GM12874 (cell line): ENCODE data around the gene EIF4B.

Experiments
- TF ChIP-seq, protein P1 (sequence below): IDR thresholded peaks from 2 replicates; pipeline ENCODE4 v1.5.1; 2011; ENCODE audit warnings: low read depth, mild to moderate bottlenecking, control low read depth, low read length, moderate library complexity; ENCODE audit not compliant: insufficient read depth

The EIF4B gene

DNA sequence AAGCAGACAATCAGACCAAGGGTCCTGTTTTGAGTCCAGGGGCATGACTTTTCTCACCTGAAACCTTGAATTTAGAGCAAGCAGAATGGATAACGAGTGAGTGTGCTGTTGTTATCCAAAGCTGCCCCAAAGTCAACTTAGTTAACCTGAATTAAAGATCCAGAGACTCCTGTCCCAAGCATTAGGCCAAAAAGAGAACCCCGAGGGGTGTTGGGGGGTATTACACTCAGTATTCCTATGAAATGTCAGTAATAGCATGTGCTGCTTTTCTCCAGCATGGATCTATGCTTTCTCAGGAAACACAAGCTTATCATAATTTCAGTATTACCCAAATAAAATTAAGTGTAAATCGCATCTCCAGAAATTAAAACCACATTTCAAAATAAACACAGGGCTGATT is 19.0 kb downstream of the EIF4B start:
- TF ChIP-seq, protein P1, sequence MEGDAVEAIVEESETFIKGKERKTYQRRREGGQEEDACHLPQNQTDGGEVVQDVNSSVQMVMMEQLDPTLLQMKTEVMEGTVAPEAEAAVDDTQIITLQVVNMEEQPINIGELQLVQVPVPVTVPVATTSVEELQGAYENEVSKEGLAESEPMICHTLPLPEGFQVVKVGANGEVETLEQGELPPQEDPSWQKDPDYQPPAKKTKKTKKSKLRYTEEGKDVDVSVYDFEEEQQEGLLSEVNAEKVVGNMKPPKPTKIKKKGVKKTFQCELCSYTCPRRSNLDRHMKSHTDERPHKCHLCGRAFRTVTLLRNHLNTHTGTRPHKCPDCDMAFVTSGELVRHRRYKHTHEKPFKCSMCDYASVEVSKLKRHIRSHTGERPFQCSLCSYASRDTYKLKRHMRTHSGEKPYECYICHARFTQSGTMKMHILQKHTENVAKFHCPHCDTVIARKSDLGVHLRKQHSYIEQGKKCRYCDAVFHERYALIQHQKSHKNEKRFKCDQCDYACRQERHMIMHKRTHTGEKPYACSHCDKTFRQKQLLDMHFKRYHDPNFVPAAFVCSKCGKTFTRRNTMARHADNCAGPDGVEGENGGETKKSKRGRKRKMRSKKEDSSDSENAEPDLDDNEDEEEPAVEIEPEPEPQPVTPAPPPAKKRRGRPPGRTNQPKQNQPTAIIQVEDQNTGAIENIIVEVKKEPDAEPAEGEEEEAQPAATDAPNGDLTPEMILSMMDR, result no peak

DNA sequence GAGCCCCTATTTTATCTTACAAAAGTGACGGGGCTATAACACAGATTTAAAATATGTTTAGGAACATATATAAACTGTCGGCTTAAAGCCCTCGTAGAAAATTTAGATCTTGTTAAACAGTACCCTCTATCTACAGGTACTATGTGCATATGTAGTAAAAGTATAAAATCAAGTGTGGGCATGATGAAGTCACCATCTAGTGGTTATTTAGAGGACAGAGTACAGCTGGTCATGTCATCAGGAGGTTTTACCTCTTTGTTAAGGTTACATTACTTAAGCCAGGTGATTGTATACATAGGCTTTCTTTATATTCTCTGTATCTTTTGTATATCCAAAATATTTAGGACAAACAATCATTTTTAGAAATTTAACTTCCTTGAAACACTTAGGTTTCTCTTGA is 25.4 kb downstream of the EIF4B start:
- TF ChIP-seq, protein P1, result no peak

DNA sequence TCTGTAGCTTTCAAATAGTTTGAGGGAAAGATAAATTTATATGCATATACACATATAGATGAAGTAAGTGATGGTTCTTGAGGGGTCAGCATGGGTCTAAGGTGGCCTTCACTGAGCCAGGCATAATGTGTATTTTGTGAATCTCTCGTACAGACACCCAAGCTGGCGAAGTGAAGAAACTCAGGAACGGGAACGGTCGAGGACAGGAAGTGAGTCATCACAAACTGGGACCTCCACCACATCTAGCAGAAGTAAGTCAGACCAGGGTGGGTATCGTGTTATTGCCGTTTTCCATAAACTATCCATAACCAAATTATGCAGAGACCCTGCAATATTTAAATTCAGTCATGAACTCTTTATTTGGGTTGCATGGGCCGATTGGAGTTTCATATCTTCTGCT is 28.2 kb downstream of the EIF4B start:
- TF ChIP-seq, protein P1, result no peak

DNA sequence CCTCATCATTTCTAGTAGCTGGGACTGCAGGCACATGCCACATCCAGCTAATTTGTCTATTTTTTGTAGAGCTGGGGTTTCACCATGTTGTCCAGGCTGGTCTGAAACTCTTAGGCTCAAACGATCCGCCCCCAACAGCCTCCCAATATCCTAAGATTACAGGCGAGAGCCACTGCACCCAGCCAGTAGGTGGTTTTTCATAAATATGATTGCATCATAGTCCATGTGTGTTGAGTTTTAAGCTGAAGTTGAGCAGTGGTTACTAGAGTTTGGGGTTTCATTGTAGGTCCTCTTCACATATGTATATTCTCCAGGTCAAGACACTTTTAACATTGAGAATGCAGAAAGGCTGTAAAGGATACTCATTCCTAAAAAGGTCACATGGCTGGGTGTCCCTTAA is 30.5 kb downstream of the EIF4B start:
- TF ChIP-seq, protein P1, result no peak

DNA sequence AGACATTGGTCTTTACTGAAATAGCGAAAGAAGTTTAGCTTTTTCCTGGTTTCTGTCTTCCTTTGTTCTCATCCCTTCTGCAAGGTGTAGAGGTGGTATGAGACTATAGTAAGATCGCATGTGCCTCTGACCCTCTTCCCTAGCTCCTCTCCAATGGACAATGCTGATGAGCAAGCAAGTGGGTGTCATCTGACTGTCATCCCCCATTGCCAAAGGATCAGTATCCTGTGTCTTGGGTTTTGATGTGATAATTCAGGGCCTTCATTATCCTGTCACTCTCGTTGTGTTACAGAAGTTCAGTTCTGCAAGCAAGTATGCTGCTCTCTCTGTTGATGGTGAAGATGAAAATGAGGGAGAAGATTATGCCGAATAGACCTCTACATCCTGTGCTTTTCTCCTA is 33.6 kb downstream of the EIF4B start:
- TF ChIP-seq, protein P1, result no peak

DNA sequence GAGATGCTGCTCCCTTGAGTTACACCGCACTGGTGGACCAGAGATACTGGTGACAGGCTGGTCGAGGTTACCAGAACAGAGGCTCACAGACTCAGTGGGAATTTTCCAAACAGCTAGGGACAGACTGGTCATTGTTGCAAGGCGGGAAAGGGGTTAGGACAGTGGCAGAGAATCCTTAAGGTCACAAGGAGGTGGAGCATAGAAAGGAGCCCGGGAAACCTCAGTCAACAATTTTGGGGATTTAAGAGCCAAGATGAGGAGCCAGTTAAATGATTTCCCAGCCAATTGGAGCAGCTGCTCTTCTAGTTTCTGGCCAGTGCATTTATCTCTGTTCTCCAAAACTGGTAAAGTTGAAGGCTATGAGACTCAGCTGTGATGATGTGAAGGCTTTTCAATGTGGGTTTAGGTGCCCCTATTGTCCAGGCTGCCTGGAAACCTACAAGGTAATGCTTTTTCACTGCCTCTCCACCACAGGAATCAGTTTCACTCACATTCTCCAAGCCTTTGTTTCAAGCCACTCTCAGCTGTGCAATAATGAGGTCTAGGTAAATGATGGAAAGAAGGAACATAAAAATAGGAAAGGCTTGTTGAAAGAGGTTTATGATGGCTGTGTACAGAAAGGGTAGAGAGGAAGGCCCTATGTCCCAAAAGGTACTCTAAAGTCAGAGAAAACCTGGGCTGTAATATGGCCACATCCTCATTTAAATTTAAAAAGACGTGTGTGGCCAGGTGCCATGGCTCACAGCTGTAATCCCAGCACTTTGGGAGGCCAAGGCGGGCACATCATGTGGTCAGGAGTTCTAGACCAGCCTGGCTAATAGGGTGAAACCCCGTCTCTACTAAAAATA is 36.6 kb downstream of the EIF4B start:
- TF ChIP-seq, protein P1, result no peak

DNA sequence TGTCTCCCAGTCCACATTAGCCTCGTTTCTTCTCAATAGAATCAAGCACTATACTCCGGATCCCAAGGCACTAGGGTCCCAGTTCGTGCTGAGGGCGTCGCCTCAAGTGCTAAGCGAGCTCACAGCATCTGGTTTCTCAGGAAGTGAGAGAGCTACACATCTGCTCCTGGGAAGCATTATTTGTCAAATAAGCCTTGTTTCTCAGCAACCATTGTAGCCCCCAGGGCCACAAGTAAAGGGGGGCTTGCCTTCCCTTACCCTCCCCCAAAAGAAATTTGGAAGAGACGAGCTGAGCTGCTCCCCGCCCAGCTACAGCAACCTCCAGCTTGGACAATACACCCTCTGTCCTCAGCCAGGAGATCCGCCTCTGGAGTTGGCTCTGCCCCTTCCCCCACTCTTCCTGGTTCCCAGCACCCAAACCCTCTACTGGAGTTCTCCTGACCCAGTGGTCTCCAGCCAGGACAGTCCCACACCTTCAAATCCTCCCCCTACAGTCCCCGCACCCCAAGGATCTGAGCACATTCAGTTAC is 37.9 kb downstream of the EIF4B start:
- TF ChIP-seq, protein P1, result no peak
